ENCODE measurements around the gene HOXB3. TPM values are rescaled to one million over a fixed set of nuclear protein-coding genes. Genes with fewer than 3 reads are reported as not detected.

Gene HOXB3
- total and polyA plus RNA-seq, 2 of the 13 experiments (the other 11 are each of a cell fraction or from before 2014, with no cell fraction given), result not detected

DNA sequence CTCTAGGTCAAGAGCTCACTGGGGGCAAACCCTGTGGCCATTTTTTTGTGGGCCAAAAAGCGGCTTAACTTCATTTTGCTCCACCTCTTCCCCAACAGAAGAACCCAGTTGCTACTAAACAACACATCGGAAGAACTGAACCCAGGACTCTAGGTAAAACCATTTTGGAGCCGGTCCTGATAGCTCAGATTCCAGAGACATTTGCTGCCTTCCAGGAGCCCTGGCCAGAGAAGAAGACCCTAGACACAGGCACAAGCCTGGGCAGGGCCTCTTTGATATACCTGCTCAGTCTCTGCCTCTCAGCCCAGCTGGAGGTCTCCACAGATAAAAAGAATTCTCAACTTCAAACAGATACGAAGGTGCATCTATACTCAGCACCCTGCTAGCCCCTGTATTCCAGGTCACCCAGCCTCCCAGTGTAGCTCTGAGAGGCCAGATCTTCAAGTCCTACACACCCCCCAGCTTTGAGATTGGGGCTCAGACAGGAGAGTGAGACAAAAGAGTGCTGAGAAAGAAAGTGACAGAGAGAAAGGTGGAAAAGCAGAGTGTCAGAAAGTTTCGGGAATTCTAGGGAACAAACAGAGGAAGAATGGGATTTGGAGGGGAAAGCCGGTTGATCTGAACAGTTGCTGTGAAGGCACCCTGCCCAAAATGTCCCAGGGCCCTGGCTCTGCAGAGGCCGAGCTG is 42.7 kb upstream of the HOXB3 start:
- H2AFZ ChIP-seq (ENCODE audit: low read length), result no peak overlapping the region
- no TSS peak for BruUV-seq (replicated peaks)
- DNase-seq (ENCODE audit: low spot score), result no peak
- H3K9me3 ChIP-seq (ENCODE audit: low read length), result no peaks in the 10 kb centered on the region
- 18% methylated on average over 7 of the region's 7 CpGs for WGBS (ENCODE audit: low lambda C conversion rate)
- no peak overlapping the region for H3K27ac ChIP-seq (ENCODE audit: extremely low read length, insufficient read depth, low read length)
- H3K9ac ChIP-seq (ENCODE audit: insufficient read depth, low read depth, low read length), result no peak overlapping the region
- no peaks in the 10 kb centered on the region for H3K36me3 ChIP-seq (replicated peaks in 1 of 2; ENCODE audit: control insufficient read depth in 1 of 2, insufficient read depth in 2 of 2, low read length in 2 of 2)
- H3K79me2 ChIP-seq (ENCODE audit: insufficient read depth, low read length), result no peaks in the 10 kb centered on the region
- H3K4me3 ChIP-seq (replicated peaks in 1 of 3; ENCODE audit: insufficient read depth in 1 of 3, low read depth in 2 of 3, low read length in 3 of 3), result no peak overlapping the region
- 0 out of 2 replicates have a peak, but pooled peaks cover 4% of the 10 kb centered on the region for H3K4me1 ChIP-seq (ENCODE audit: insufficient read depth, low read length)
- no peaks in the 10 kb centered on the region for H4K20me1 ChIP-seq (ENCODE audit: insufficient read depth, low read length)
- no peak for FAIRE-seq
- POLR2A ChIA-PET, result no interaction called here
- peaks cover 27 to 97% of the 10 kb centered on the region in 2 experiments for H3K27me3 ChIP-seq (ENCODE audit: control insufficient read depth in 1 of 2, insufficient read depth in 2 of 2, low read length in 2 of 2)
- H3K4me2 ChIP-seq (ENCODE audit: low read depth, low read length), result no peak overlapping the region
- TF ChIP-seq ZNF816 (CRISPR knock-in tag; IDR thresholded peaks at IDR 0.05; ENCODE audit: borderline replicate concordance), result no peak
- TF ChIP-seq MIXL1 (CRISPR knock-in tag; IDR thresholded peaks at IDR 0.05), result no peak
- no peak for TF ChIP-seq MBNL3 (CRISPR knock-in tag; conservative IDR thresholded peaks at IDR 0.05)
- TF ChIP-seq, protein P1, sequence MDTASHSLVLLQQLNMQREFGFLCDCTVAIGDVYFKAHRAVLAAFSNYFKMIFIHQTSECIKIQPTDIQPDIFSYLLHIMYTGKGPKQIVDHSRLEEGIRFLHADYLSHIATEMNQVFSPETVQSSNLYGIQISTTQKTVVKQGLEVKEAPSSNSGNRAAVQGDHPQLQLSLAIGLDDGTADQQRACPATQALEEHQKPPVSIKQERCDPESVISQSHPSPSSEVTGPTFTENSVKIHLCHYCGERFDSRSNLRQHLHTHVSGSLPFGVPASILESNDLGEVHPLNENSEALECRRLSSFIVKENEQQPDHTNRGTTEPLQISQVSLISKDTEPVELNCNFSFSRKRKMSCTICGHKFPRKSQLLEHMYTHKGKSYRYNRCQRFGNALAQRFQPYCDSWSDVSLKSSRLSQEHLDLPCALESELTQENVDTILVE (CRISPR knock-in tag; IDR thresholded peaks at IDR 0.05), result no peak
- TF ChIP-seq NFE2 (CRISPR knock-in tag; IDR thresholded peaks at IDR 0.05), result no peak
- TF ChIP-seq ZNF230 (CRISPR knock-in tag; IDR thresholded peaks at IDR 0.05), result no peak
- no peak for TF ChIP-seq ZNF260 (CRISPR knock-in tag; IDR thresholded peaks at IDR 0.05; ENCODE audit: borderline replicate concordance, low read depth)
- TF ChIP-seq ZNF570 (CRISPR knock-in tag; IDR thresholded peaks at IDR 0.05; ENCODE audit: borderline replicate concordance), result no peak
- no peak for TF ChIP-seq ZNF101 (CRISPR knock-in tag; IDR thresholded peaks at IDR 0.05; ENCODE audit: borderline replicate concordance, low read depth)
- no peak for TF ChIP-seq ZEB1 (IDR thresholded peaks at IDR 0.05; ENCODE audit: insufficient replicate concordance, low read depth)
- TF ChIP-seq ZBTB14 (CRISPR knock-in tag; IDR thresholded peaks at IDR 0.05), result no peak
- TF ChIP-seq NCOA1 (CRISPR knock-in tag; IDR thresholded peaks at IDR 0.05), result no peak
- no peak for TF ChIP-seq AFF4 (CRISPR knock-in tag; IDR thresholded peaks at IDR 0.05)
- TF ChIP-seq TMF1 (CRISPR knock-in tag; IDR thresholded peaks at IDR 0.05; ENCODE audit: low read depth), result no peak
- no peak for TF ChIP-seq XBP1 (CRISPR knock-in tag; IDR thresholded peaks at IDR 0.05)
- TF ChIP-seq, protein P2, sequence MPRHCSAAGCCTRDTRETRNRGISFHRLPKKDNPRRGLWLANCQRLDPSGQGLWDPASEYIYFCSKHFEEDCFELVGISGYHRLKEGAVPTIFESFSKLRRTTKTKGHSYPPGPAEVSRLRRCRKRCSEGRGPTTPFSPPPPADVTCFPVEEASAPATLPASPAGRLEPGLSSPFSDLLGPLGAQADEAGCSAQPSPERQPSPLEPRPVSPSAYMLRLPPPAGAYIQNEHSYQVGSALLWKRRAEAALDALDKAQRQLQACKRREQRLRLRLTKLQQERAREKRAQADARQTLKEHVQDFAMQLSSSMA (CRISPR knock-in tag; IDR thresholded peaks at IDR 0.05), result no peak
- no peak for TF ChIP-seq ZNF564 (CRISPR knock-in tag; IDR thresholded peaks at IDR 0.05)
- no peak for TF ChIP-seq GPN1 (CRISPR knock-in tag; IDR thresholded peaks at IDR 0.05; ENCODE audit: borderline replicate concordance)
- CTCF ChIA-PET (ENCODE audit: low intra/inter-chr PET ratio, low total read pairs), result no interaction called here
- in situ Hi-C loops (cut with HindIII; ENCODE audit: extremely low pct_ligation_motif_present, low pct_unique_long_range_greater_than_20kb) (no loop called here), intact Hi-C loops (cut with micrococcal nuclease; ENCODE audit: unreplicated experiment) (no loop called here)
- no peak for ATAC-seq
